ENCODE results near the gene ZNF512B.

- TF ChIP-seq CTCF (IDR thresholded peaks at IDR 0.05; ENCODE audit: low read depth, low read length, poor library complexity, severe bottlenecking) (no peak), EZH2phosphoT487 (IDR thresholded peaks at IDR 0.05; ENCODE audit: borderline replicate concordance, low read length) (no peak)
Observed at GRCh38 chr20:63957004-63957689, 12.6 kb downstream of the ZNF512B start.
